HG02840 (cell line): ENCODE results near the gene BACH2.
"Not testable (repeated sequence)": the region's sequence is repeated elsewhere in the genome, so short reads cannot be mapped to it uniquely, and the experiment has no call there.

Source experiments
- ATAC-seq: cut with Tn5 transposase; IDR thresholded peaks from one replicate; pipeline ENCODE4 v1.9.1; 2021; ENCODE audit warnings: mild to moderate bottlenecking, moderate library complexity, moderate number of reproducible peaks; ENCODE audit not compliant: unreplicated experiment, low FRiP score

Gene BACH2

GRCh38 chr6:90218959-90219208 is 77.8 kb downstream of the BACH2 start:
- ATAC-seq, result no peak

- no peak for ATAC-seq
These were observed 79.0 kb downstream of the BACH2 start for GRCh38 chr6:90217506-90218127.

DNA sequence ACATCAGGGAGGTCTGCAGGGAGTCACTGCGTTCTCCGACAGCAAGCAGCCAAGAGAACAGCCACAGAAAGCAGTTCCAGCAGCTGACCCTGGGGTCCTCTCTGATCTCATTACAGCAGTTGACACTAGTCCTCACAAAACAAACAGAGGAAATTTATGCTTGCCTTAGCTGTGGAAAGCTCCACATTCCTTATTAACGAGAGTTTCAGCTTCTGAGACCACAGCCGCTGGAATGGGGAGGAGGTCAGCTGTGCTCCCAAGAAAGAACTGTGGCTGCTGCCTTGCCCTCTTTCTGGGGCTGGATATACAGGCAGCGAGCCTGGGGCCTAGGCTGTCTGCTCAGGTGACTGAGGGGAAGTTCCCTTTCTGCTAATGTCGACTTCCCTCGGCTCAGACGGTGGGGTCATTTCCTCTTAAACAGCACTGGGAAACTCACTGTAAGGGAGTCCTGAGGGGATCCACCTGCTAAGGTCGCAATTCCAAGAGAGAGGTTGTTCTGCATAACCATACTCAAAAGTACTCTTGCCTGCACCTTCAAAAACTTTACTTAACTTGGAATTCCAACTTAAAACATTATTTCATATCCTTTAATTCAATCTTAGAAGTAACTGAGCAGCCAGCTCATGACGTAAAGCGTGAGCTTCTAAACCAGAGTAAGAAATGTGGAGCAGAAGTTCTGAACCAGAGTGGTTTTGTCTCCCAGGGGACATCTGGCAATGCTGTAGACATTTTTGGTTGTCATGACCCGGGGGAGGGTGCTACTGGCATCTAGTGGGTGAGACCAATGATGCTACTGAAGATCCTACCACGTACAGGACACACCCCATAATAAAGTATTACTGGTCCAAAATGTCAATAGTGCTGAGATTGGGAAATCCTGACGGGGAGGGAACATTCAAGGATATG is 80.3 kb downstream of the BACH2 start:
- ATAC-seq, result no peak

- ATAC-seq, result no peak
These were observed 81.7 kb downstream of the BACH2 start for GRCh38 chr6:90214966-90215365.

DNA sequence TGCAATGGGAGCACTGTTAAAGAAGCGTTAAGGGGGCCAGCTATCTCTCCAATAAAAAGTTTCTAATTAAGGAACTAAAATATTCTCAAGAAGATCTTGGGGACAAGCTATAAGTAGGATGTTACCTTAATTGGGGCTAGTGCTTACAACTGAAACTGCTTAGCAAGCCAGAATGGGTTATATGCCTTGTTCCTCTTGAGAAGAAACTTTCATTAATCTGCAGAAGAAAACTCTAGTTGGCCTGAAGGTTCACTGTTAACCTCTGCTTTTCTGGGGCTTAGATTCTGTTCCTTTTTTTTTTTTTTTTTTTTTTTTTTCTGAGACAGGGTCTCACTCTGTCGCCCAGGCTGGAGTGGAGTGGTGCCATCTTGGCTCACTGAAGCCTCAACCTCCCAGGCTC is 82.2 kb downstream of the BACH2 start:
- no peak for ATAC-seq

- ATAC-seq, result no peak
These were observed 84.4 kb downstream of the BACH2 start for GRCh38 chr6:90212274-90212673.

GRCh38 chr6:90209527-90209926 is 87.1 kb downstream of the BACH2 start:
- ATAC-seq, result no peak

- ATAC-seq, result not testable (repeated sequence)
These were observed 88.0 kb downstream of the BACH2 start for GRCh38 chr6:90208690-90209089.

DNA sequence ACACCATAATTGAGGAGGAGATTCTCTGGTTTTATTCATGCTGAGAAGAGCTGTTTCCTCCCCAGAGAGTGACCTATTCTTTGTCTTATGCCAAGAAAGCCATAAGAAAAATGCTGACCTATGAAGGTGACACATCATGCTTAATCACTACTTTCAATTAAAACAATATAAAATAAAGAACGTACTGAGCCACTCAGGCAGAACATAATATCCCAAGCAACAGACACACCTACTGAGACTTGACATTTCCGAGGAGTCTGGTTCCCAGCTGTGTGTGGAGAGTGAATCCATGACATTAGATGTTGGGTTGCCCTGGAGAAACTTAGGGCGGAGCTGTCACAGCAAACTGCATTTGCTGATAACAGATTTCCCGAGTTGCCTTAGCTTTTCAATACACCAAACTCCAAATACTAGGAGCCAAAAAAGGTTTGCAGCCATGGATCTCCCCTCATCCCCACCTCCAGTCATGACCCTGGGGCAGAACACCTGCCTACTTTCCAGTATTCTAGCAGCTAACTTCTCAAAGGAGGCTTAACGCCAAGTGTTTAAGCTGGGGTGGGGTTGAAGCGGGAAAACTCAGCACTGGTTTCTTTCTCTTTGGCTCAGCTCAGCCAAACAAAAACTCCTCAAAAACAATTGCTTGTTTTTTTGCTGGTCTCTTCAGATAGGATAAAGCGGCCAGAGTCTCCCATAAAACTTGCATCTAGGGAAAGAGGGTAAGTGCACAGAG is 92.2 kb downstream of the BACH2 start:
- ATAC-seq, result no peak

DNA sequence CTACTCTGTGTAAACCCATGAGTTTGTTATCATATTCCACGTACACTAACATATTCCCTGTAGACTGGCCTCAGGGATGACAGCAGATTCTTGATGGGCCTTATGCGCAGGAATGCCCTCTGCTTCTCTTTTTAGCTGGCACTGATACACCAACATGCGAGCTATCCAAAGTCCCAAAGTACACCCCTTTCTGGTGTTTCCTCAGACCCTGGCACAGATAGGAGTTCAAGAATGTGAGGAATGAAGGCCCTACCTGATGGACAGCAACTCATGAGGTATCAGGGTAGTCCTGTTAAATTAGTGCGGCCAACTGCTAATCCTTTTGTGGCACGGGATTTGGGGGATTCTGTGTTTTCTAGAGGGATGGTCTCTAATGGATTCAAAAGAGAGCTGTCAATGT is 93.0 kb downstream of the BACH2 start:
- no peak for ATAC-seq

DNA sequence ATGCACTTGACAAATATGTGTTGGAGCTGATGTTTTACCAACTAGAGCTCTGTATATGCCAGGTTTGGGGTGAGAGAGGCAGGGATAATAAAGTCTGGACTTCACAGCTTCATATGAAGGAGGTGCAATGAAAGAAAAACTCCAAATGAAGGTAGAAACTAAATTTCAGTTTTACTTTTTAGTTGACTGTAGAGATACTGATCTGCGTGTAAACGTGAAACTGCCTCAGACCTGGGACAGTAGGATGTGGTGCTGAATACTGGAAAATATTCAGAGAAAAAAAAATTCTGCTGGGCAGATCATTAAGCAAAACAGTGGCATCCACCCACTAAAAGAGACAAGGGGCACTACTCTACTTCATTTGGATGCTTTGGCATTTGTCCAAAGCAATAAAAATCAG is 94.5 kb downstream of the BACH2 start:
- ATAC-seq, result no peak

GRCh38 chr6:90199900-90200299 is 96.7 kb downstream of the BACH2 start:
- ATAC-seq, result no peak

DNA sequence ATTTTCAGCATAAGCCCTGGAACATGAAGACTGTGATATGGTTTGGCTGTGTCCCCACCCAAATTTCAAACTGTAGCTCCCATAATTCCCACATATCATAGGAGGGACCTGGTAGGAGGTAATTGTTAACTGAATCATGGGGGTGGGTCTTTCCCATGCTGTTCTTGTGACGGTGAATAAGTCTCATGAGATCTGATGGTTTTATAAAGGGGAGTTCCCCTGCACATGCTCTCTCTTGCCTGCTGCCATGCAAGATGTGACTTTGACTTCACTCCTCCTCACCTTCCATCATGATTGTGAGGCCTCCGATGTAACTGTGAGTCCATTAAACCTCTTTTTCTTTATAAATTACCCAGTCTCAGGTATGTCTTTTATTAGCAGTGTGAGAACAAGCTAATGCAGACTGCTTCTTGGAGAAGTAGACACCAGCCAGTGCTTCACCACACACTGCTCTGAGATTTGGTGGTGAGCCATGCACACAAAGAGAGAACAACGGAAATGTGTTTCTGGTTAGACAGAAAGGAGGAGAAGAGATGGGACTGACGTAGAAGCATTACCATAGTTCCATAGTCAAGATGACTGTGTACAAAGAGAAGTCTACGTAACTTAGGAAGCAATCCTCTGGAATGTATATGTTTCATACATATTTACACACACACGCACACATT is 97.8 kb downstream of the BACH2 start:
- ATAC-seq, result no peak

- ATAC-seq, result no peak
These were observed 98.7 kb downstream of the BACH2 start for GRCh38 chr6:90197854-90198496.

DNA sequence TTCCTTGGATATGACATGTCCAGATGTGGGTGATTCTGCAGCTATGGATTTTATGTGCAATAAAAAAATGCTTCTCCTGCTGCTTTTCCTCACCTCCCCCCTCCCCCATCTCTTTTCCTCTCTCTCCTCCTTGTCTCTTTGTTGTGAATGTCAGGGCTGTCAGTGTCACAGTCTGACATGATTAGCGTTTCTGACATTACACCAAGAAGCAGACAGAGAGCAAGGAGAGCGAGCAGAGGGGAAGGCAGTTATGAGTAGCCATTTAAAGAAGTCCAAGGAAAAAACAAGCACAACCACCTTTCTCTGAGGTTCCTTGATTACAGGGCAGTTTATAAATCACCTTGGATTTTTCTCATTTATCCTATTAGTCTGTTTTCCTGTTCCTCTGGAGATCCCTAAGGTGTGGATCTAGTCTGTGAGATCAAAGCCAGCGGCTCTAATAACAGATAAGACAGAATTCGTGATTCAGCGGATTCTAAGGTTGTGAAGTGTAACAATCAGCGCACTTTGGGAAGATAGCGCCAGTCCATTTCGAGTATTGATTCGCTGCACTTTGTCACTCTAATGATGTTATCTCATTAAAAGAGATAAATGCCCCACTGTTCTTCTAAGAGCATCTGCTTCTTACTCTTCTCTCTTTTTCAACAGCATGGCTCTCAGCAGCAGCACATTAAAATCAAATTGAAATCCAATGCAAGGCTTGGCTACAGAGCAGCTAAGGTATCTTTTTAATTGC is 101.4 kb downstream of the BACH2 start:
- ATAC-seq, result no peak

DNA sequence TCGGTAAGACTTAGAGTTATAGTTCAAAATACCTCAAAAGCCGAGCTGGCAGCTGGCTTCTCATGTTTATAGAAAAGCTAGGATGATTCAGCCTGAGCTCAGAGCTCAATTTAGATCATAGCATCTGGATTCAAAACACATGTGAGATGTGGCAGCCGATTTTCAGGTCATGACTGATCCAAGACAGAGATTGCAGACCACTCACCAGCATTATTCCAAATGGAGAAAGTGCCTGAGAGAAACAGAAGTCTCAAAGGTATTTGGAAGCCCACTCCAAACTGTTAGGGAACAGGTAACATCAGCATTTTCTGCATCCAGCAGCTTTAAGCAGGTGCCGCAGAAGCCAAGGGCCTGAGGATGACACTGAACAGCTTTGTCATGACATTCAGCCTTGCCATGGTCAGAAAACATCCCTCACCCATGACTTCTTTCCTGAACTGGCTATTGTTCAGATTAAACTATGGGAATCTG is 102.2 kb downstream of the BACH2 start:
- ATAC-seq, result no peak

GRCh38 chr6:90193359-90193758 is 103.3 kb downstream of the BACH2 start:
- ATAC-seq, result no peak

DNA sequence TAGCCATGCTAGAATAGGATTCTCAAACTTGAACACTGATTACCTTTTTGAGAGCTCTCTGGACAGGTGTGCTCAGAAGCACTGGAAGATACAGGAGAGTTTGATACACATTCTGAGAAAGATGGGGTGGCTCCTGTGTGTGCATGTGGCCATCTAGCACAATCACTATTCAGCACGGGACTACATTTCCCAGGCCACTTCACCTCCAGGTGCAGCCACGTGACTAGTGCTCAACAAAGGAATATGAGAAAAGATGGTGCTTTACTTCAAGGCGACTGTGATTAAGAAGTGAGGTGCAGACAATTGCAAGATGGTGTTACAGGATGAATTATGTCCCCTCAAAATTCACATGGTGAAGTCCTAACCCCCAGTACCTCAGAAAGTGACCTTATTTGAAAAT is 103.8 kb downstream of the BACH2 start:
- ATAC-seq, result no peak

DNA sequence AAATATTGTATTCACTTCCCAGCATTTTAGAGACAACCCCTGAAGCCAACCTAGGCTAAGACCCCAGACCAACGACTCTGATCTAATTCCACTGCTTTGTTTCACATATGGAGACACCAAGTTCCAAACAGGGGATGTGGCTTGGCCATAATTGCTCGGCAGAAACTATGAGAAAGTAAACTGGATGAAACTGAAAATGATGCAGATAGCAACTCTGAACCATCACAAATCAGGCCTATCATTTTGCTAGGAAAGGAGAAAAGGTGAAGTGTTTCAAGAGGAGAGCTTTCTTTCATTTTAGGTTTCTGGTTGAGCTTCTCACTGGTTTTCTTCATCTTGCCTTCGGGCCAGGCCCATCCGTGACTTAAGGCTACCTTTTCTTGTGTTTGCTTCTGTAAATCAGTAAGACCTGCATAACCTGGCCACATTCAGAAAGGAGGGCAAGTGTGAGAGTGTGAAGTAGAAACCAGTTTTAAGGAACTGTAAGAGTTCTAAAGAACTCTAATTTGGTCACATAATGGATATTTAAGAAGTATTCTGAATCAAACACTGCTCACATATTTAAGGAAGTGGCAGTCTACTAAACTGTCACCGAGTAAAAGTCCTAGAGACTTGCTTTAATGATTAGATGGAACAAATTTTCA is 105.8 kb downstream of the BACH2 start:
- ATAC-seq, result no peak
